Kidney glomerular epithelial cell (primary cell): ENCODE results near the gene FOXO3B.
"Not testable (repeated sequence)": the region's sequence is repeated elsewhere in the genome, so short reads cannot be mapped to it uniquely, and the experiment has no call there.

ENCODE experiments used
- DNase-seq: peaks from one replicate; lab custom pipeline; 2025; lab: John Stamatoyannopoulos, UW

FOXO3B gene

DNA sequence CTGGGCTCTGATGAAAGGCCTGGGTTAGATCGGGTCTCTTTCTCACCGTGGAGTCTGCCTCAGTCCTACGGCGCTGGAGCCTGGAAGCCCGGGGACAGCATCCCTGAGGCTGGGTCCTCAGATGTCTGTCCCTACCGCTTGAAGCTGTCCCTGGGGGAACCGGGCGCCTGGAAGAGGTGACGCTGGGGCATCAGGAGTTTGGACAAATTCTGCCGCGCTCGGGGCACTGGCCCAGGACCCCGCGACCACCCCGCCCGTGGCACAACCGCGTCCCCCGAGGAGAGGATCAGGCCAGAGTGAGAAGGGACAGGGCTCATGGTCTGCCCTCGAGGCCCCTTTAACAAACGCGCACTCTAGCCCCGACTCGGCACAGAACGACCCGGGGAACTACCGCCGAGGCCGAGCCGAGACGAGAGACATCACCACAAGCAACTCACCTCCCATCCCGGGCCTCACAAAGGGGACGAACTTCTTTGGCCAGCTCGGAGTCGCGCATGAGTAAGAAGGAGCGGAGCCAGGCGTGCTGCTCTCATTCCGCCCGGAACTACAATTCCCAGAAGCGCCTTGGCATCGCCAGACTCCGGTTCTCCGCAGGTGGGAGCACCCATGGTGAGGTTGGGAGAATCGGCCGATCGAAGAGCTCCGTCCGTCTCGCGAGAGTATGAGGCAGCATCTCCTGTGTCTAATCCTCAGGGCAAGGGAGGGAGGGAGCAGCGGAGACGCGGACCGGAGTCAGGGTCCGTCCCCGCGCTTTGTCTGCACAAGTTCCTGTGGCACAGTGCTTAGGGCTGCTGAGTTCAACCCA, at the start of gene FOXO3B:
Gene FOXO3B (minus strand): TSS at position 548 of the 805 bp plus-strand sequence. CDS start 663 bp downstream, outside the sequence.
- peak; percentile 76 for DNase-seq

- DNase-seq: not testable (repeated sequence)
These were observed 41.4 kb upstream of the FOXO3B start for GRCh38 chr17:18723509-18723908.

DNA sequence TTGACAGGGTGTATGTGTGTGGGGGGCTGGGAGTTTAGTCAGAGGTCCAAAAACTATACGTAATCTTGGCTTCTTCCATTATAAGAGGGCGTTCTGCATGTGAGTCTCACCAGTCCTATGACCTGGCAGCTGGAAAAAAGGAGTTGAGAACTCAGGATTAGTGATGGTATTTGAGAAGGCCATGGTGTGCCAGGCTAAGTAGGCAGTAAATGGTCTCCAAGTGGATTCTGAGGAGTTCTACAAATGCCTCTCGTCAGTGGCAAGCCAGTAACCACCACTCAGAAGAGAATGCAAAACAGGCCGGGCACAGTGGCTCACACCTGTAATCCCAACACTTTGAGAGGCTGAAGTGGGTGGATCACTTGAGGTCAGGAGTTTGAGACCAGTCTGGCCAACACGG, 40.5 kb upstream of the FOXO3B start:
- not testable (repeated sequence) for DNase-seq

- DNase-seq: not testable (repeated sequence)
These were observed 39.8 kb upstream of the FOXO3B start for GRCh38 chr17:18721775-18722547.

GRCh38 chr17:18719428-18720110, 37.5 kb upstream of the FOXO3B start:
- not testable (repeated sequence) for DNase-seq

GRCh38 chr17:18718643-18719427, 36.7 kb upstream of the FOXO3B start:
- peak; percentile 46 for DNase-seq

- DNase-seq: peak; percentile 30
These were observed 30.4 kb upstream of the FOXO3B start for GRCh38 chr17:18712354-18712999.

GRCh38 chr17:18708215-18708614, 26.1 kb upstream of the FOXO3B start:
- DNase-seq: not testable (repeated sequence)

DNA sequence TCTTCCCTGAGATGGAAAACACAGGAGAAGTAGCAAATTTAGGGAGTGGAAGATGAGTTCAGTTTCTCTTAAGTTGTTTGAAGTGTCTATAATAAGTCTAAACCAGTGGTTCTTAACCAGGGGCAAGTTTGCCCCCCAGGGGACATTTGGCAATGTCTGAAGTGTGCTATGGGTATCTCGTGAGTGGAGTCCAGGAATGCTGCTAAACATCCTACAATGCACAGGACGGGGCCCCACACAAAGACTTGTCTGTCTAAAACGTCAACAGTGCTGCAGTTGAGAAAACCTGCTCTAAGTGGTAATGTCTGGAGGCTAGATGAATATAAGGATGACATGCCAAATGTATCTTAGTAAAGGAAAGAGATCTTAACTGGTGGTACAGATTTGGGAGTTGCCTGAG, 23.8 kb upstream of the FOXO3B start:
- not testable (repeated sequence) for DNase-seq

DNA sequence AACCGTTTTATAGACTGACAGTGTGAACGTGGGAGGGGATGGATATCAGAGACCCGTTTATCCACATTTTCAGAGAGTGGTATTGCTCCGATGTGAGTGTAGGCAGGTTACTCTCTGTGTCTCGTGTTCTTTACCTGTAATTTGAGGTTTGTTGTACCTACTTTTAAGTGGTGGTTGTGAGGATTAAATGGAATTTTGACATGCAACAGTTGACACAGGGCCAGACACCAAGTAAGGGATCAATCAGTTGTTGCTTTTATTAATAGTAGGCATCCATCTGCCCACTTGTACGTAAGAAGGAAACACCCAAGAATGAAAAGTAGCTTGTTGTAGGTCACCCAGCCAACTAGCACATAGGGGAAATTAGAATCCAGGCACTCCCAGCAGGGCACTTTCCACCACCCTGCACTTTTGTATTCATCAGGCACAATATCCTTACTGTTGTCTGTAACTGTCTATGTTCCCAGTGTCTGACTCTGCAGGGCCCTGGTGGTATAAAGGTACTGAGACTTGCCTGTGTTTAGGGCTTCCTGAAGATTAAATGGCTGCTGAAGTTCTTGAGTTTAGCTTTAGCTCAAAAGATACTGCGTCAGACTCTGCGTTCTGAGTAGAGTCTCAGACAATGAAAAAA, 16.5 kb upstream of the FOXO3B start:
- not testable (repeated sequence) for DNase-seq

DNA sequence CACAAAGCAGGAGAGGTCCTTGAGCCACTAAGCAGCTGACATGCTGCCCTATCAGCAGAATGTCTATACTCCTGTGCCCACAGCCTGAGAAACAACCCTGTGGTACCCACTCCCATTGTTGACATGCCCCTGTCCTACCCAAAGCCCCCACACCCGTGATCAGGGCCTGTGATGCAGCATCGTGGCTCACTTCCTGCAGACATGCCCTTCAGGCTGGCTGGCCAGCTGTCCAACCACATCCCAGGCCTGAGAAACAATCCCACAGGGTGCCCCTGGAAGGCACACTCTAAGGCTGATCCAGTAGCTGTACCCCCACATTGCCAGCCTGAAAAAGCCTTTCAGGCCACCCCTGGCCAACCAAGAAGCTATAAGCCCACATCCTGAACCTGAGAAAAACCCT, 13.0 kb upstream of the FOXO3B start:
- DNase-seq: not testable (repeated sequence)

DNA sequence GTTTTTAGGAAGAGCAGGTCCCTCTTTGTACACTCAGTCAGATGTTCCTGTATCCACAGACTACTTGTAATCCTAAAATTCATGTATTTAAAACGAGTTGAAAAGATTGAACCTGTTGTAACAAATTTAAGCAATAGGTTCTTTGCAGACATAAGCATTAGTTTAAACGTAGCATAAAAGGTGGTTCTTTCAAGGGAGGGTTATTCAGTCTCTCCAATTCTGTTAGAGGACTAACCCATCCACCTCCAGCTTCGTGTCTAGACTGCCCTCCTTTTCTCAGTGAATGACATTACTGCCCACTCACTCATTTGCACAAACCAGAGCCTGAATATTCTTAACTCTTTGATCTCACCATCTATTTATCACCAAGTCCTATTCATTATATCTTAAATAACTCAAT, 554 bp upstream of the FOXO3B start:
- not testable (repeated sequence) for DNase-seq

GRCh38 chr17:18677381-18677780, 4.7 kb downstream of the FOXO3B start:
- DNase-seq: not testable (repeated sequence)

DNA sequence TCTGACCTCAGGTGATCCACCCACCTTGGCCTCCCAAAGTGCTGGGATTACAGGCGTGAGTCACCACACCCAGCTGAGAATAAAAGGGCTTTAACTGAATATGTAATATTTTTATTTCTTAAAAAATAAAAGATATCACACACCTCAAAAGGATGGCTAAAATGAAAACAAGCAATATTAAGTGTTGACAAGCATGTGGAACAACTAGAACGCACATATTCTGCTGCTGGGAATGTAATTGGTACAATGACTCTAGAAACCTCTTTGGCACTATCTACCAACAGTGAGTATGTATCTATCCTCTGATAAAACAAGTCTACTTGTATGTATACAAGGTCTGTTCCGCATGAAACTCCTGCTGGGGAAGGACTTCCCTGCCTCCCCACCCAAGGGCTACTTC, 5.2 kb downstream of the FOXO3B start:
- DNase-seq: not testable (repeated sequence)

GRCh38 chr17:18672395-18673227, 9.5 kb downstream of the FOXO3B start:
- DNase-seq: not testable (repeated sequence)

DNA sequence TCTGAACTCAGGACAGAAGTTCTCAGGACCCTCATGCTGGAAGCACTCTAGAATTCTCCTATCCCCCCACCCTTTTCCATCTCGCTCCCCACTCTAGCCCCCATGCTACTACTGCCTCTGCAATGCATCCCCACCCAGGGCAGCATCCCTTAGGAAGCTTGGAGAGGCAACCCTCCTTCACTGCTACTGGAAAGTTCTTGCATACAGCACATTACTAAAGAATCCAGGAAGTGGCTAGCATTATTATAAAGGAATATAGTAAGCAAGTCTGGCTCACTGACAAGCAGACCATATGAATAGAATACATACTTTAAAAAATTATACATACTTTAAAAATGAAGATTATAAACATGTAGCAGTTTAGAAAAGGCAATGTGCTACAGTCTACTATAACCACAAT, 13.5 kb downstream of the FOXO3B start:
- not testable (repeated sequence) for DNase-seq

GRCh38 chr17:18667535-18667934, 14.6 kb downstream of the FOXO3B start:
- DNase-seq: not testable (repeated sequence)

DNA sequence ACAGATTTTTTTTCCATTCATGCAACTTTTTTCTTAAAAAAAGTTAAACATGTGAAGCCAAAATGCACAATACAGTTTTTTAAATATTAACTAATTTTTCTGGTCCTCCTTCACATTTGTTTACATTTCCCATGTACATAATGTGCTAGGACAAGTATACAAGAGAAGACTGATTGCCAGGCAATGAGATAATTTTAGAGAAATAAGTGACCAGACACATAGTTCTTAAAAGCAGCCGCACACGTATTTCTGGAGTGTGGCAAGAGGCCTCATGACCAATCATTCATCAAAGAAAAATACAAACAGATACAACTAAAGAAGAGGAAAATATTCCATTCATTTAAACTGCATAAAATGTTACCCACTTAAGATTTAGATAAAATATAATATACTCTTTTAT, 15.8 kb downstream of the FOXO3B start:
- not testable (repeated sequence) for DNase-seq

DNA sequence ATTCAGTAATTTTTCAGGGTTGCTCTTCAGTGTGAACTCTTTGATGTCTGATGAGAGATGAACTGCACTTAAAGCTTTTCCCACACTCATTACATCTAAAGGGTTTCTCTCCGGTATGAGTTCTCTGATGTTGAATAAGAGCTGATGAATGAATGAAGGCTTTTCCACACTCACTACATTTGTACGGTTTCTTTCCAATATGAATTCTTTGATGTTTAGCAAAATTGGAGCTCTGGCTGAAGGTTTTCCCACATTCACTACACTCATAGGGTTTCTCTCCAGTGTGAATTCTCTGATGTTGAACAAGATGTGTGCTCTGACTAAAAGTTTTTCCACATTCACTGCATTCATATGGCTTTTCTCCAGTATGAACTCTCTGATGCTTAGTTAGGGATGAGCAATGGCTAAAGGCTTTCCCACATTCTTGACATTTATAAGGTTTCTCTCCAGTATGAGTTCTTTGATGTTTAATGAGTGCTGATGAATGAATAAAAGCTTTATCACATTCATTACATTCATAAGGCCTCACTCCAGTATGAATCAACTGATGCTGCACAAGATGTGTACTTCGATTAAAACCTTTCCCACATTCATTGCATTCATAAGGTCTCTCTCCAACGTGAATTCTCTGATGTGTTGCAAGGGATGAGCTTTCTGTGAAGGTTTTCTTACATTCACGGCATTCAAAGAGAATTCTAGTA, 20.0 kb downstream of the FOXO3B start:
- not testable (repeated sequence) for DNase-seq
